ENCODE results near the gene PFKM.

DNA sequence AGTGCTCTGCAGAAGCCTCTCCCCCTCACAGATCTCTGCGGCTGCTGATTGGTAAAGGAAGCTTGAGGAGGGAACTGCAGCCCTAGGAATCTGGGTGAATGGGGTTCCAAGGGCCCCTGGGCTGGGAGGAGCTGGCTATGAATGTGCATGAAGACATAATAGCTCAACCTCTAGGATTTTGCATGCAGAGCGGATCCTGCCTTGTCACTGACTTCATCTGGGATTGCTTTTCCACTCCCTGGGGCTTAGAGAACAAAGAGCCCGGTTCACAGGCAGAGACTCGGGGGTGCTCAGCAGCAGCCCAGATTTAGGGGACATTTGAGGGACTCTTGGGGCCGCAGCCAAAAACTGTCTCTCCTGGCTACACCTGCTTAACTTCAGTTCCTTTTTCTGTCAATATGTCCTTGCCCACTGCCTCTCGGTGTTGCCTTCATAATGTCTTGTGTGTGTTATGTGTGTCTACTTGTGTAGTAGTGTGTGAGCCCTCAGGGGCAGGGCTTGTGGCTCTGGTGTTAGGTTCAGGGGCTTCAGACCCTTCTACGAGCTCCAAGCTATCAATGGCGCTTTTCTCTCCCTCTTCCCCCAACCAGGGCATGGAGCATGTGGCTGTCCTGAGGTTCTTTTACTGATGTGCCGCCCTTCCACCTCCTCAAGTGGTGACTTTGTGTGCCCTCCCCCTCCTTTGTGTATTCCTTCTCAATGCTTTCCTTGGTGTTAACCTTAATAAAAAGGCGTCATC lies 66.2 kb downstream of the PFKM start:
- no peak for TF ChIP-seq CTCF (IDR thresholded peaks at IDR 0.05)
- no peak for TF ChIP-seq POLR2A (IDR thresholded peaks at IDR 0.05)

Measured in testis (tissue), 2 donors.